ENCODE results near the gene RPL7A.

DNA sequence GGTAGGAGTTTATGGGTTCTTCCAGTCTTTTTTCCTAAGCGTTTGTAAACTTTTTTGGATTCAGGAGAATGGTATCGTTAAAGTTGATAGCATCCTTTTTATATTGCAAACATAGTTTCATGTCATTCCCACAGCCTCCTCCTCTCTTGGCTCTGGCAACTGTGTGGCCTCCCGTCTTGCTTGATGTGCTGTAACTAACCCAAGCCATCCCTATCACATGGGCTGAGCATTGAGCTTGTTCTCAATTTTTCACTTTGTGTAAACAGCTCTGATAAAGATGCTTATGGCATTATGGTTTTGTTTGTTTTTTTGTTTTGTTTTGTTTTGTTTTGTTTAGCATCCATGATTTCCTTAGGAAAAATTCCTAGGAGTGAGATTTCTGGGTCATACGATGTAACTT lies 32.7 kb downstream of the RPL7A start:
- TF ChIP-seq, protein P1, sequence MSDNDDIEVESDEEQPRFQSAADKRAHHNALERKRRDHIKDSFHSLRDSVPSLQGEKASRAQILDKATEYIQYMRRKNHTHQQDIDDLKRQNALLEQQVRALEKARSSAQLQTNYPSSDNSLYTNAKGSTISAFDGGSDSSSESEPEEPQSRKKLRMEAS (IDR thresholded peaks at IDR 0.05; ENCODE audit: low read depth, low read length): no peak
- TF ChIP-seq, protein P2, sequence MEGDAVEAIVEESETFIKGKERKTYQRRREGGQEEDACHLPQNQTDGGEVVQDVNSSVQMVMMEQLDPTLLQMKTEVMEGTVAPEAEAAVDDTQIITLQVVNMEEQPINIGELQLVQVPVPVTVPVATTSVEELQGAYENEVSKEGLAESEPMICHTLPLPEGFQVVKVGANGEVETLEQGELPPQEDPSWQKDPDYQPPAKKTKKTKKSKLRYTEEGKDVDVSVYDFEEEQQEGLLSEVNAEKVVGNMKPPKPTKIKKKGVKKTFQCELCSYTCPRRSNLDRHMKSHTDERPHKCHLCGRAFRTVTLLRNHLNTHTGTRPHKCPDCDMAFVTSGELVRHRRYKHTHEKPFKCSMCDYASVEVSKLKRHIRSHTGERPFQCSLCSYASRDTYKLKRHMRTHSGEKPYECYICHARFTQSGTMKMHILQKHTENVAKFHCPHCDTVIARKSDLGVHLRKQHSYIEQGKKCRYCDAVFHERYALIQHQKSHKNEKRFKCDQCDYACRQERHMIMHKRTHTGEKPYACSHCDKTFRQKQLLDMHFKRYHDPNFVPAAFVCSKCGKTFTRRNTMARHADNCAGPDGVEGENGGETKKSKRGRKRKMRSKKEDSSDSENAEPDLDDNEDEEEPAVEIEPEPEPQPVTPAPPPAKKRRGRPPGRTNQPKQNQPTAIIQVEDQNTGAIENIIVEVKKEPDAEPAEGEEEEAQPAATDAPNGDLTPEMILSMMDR (IDR thresholded peaks at IDR 0.05; ENCODE audit: low read depth, low read length): no peak
- TF ChIP-seq POLR2A (IDR thresholded peaks at IDR 0.05; ENCODE audit: extremely low read depth, insufficient read length) (no peak), MYC (IDR thresholded peaks at IDR 0.05; ENCODE audit: low read depth, low read length) (no peak)
